Myometrial cell (primary cell): Measurements from ENCODE around the gene STYXL2. TPM values are rescaled to one million over a fixed set of nuclear protein-coding genes. Genes with fewer than 3 reads are reported as not detected.

Experiments used
- total RNA-seq: library from RNA; depleted of rRNA; stranded (reverse); fragments of >200 nt; gene quantifications from 2 replicates; pipeline ENCODE4 v1.2.3, GENCODE V29; 2015

STYXL2 gene
- total RNA-seq = not detected in 2 replicates

DNA sequence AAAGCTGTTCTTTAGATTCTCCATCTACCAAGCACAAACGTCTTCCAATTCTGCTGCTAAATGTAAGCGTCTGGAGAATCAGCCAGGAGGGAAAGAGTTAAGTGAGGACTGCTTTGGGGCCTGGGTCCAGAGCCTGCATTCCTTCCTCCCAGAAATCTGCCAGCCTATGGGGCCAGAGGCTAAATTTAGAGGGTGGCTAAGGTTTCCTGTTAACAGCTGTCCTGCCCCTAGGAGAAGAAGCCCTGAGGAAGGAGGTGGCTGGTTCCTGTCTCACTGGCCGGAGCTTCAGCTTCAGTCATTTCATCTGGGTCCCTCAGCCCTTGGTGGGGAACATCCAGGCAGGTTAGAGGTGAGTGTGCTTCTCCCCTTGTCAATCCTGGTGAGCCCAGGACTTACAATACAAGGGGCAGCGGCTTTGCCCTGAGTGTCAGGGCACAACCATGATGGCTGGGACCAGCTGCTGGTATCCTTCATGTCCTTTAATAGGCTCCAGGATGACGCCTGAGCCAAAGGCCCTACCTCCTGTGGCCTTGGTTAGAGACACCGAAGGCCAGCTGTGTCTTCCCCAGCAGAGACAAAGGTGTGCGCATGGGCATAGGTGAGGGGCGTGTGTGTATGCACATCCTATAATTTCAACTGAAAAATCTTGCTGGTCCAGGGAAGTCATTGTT, at the start of gene STYXL2:
Gene STYXL2 (plus strand): TSS at position 230 of the 671 bp plus-strand sequence. CDS start 775 bp downstream, outside the sequence.

DNA sequence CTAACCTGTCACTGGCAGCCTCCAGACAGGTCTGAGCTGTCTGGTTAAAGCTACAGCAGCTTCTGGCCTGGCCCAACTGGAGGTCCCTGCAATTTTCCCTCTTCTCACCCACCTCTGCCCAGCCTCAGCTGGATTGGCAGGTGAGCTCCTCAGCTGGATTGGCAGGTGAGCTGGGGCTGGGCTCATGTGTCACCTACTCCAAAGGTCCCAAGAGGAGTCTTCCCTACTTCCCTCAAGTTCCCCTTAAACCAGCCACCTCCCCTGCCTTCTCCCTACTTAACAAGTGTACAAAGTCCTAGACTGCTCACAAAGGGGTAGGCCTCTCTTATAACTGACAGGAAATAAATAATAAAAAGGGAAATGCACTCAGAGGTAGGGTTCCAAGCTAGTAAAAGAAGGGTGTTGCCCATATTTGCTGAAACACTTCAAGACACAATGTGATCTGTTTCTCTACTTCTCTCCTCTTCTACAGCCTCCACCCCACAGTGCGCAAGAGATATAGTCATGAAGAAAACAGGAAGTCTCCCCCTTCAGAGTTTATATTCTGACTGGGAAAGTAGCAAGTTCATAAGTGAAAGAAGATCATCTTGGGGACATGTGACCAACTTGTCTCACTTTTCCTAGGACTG, 3.4 kb upstream of the STYXL2 start, which contains the start of gene GPA33:
Gene GPA33 (minus strand): TSS at position 64 of the 629 bp plus-strand sequence. CDS start 90 bp downstream, outside the sequence.

Other genes starting within 250 kb of the STYXL2 start
- gene TADA1, start 217.8 kb upstream of the STYXL2 start, total RNA-seq = 9.7 and 10.1 TPM in 2 replicates
- 0.29 TPM in 1 of 2 replicates, not detected in the other for gene ILDR2, start 118.5 kb upstream of the STYXL2 start, total RNA-seq
- not detected in 2 replicates for gene MAEL, start 104.8 kb upstream of the STYXL2 start, total RNA-seq
- not detected in 2 replicates for gene GPA33, start 3.7 kb upstream of the STYXL2 start, total RNA-seq
- gene POU2F1, start 126.8 kb downstream of the STYXL2 start, total RNA-seq = 0.58 and 4.6 TPM in 2 replicates